H1 (cell line): ENCODE measurements around the gene GLB1L3. TPM values are rescaled to one million over a fixed set of nuclear protein-coding genes. Genes with fewer than 3 reads are reported as not detected.

Source experiments
- CTCF ChIA-PET: fragments of 300-600 bp; sonication (Branson Sonifier 250); formaldehyde crosslinking; loops from one replicate; lab custom pipeline; 2021; ENCODE audit not compliant: partially characterized antibody; lab: Charles Lee
- POLR2A ChIA-PET: fragments of 300-600 bp; sonication (Branson Sonifier 250); formaldehyde crosslinking; loops from one replicate; lab custom pipeline; 2021; ENCODE audit warnings: inconsistent platforms; ENCODE audit not compliant: partially characterized antibody; lab: Charles Lee
- DNase-seq, 2 experiments: peaks; one replicate each; pipeline versions ENCODE4 v3.0.0 to v3.0.0-alpha.2; 2010 to 2022; ENCODE audit warnings: low spot score in 2 of 2, low read depth in 1 of 2, mixed read lengths in 1 of 2
- FAIRE-seq: peaks from 2 replicates; lab custom pipeline; 2011; peaks lifted over from hg19 to GRCh38; lab: Jason Lieb, UNC
- H2AFZ ChIP-seq: 2 replicates; pipeline ENCODE4 v1.8.1; 2012; ENCODE audit warnings: low read length, inconsistent platforms
- H2AK5ac ChIP-seq: 2 replicates; pipeline ENCODE4 v1.6.1; 2013; ENCODE audit warnings: low read depth, low read length
- H2BK120ac ChIP-seq: replicated peaks from 2 replicates; pipeline ENCODE3; 2013; ENCODE audit warnings: low read depth, low read length, inconsistent platforms
- H2BK12ac ChIP-seq: 2 replicates; pipeline ENCODE4 v1.6.1; 2013; ENCODE audit warnings: low read depth, low read length
- H2BK15ac ChIP-seq: 2 replicates; pipeline ENCODE4 v1.6.1; 2013; ENCODE audit warnings: low read length
- H2BK20ac ChIP-seq: 2 replicates; pipeline ENCODE4 v1.6.1; 2013; ENCODE audit warnings: low read length
- H2BK5ac ChIP-seq: 2 replicates; pipeline ENCODE4 v1.6.1; 2013; ENCODE audit warnings: low read depth, low read length
- H3K14ac ChIP-seq: 2 replicates; pipeline ENCODE4 v1.6.1; 2013; ENCODE audit warnings: inconsistent platforms; ENCODE audit not compliant: insufficient read length
- H3K18ac ChIP-seq: 2 replicates; pipeline ENCODE4 v1.6.1; 2013; ENCODE audit warnings: low read length; ENCODE audit errors: extremely low read depth
- H3K23ac ChIP-seq: 2 replicates; pipeline ENCODE4 v1.6.1; 2013; ENCODE audit warnings: inconsistent platforms; ENCODE audit not compliant: insufficient read length
- H3K23me2 ChIP-seq: 2 replicates; pipeline ENCODE4 v1.6.1; 2013; ENCODE audit warnings: low read depth, low read length
- H3K27ac ChIP-seq: 2 replicates; pipeline ENCODE4 v1.6.1; 2011; ENCODE audit warnings: low read depth, low read length, inconsistent platforms
- H3K27me3 ChIP-seq, 4 experiments: replicated peaks in 1 of 4; 1 replicate in 1 of 4; 2 replicates in 3 of 4; pipeline versions ENCODE4 v1.6.1 to v1.8.1; 2011 to 2013; ENCODE audit warnings: low read length in 3 of 4, mild to moderate bottlenecking in 3 of 4, inconsistent platforms in 2 of 4, mixed read lengths in 2 of 4, moderate library complexity in 1 of 4; ENCODE audit not compliant: control insufficient read depth in 3 of 4, insufficient read depth in 3 of 4; ENCODE audit errors: extremely low read depth in 1 of 4
- H3K36me3 ChIP-seq, 4 experiments: 2 replicates each; pipeline versions ENCODE4 v1.6.1 to v1.8.1; 2011 to 2013; ENCODE audit warnings: mild to moderate bottlenecking in 4 of 4, low read length in 3 of 4, moderate library complexity in 2 of 4, control low read depth in 1 of 4, inconsistent platforms in 1 of 4; ENCODE audit not compliant: insufficient read depth in 4 of 4, control insufficient read depth in 2 of 4
- H3K4ac ChIP-seq: replicated peaks from 2 replicates; pipeline ENCODE3; 2013; ENCODE audit warnings: low read length, low read depth, mixed read lengths, inconsistent platforms; ENCODE audit not compliant: insufficient read length
- H3K4me1 ChIP-seq, 4 experiments: replicated peaks in 1 of 4; 1 replicate in 1 of 4; 2 replicates in 3 of 4; pipeline versions ENCODE4 v1.6.1 to v1.8.1; 2011 to 2013; ENCODE audit warnings: low read length in 3 of 4, inconsistent platforms in 2 of 4, mixed read lengths in 1 of 4; ENCODE audit not compliant: insufficient read depth in 4 of 4, control insufficient read depth in 3 of 4
- H3K4me2 ChIP-seq, 2 experiments: 2 replicates each; pipeline versions ENCODE4 v1.6.1 to v1.8.1; 2011 to 2013; ENCODE audit warnings: low read depth in 2 of 2, low read length in 2 of 2, control low read depth in 1 of 2, inconsistent platforms in 1 of 2, mild to moderate bottlenecking in 1 of 2; ENCODE audit not compliant: insufficient read depth in 1 of 2
- H3K4me3 ChIP-seq, 4 experiments: fragments of 200-600, 300-600 bp in 1 of 4; sonication (generic), shearing (Covaris generic), sonication (Bioruptor Twin) in 1 of 4; 2 replicates each; pipeline versions ENCODE4 v1.5.1 to v1.8.1; 2011 to 2016; ENCODE audit warnings: low read length in 4 of 4, low read depth in 3 of 4, control low read depth in 2 of 4, inconsistent platforms in 2 of 4, mild to moderate bottlenecking in 2 of 4, mixed read lengths in 1 of 4, moderate library complexity in 1 of 4; ENCODE audit not compliant: insufficient read depth in 2 of 4; ENCODE audit errors: extremely low read depth in 1 of 4
- H3K56ac ChIP-seq: replicated peaks from 2 replicates; pipeline ENCODE3; 2013; ENCODE audit warnings: low read depth, mild to moderate bottlenecking, mixed read lengths, low read length, inconsistent platforms; ENCODE audit not compliant: insufficient read length
- H3K79me1 ChIP-seq: 2 replicates; pipeline ENCODE4 v1.6.1; 2013; ENCODE audit warnings: low read depth, low read length, control low read depth
- H3K79me2 ChIP-seq, 2 experiments: 2 replicates each; pipeline versions ENCODE4 v1.6.1 to v1.8.1; 2012 to 2013; ENCODE audit warnings: low read length in 2 of 2, mild to moderate bottlenecking in 2 of 2, inconsistent platforms in 1 of 2; ENCODE audit not compliant: insufficient read depth in 2 of 2, control insufficient read depth in 1 of 2
- H3K9ac ChIP-seq, 4 experiments: replicated peaks in 1 of 4; 1 replicate in 1 of 4; 2 replicates in 3 of 4; pipeline versions ENCODE4 v1.6.1 to v1.8.1; 2011 to 2013; ENCODE audit warnings: low read depth in 3 of 4, low read length in 3 of 4, control low read depth in 2 of 4, mild to moderate bottlenecking in 2 of 4, moderate library complexity in 2 of 4, inconsistent platforms in 1 of 4; ENCODE audit errors: extremely low read depth in 1 of 4
- H3K9me3 ChIP-seq, 2 experiments: 2 replicates each; pipeline versions ENCODE4 v1.6.1 to v1.8.1; 2012 to 2013; ENCODE audit warnings: mild to moderate bottlenecking in 2 of 2, moderate library complexity in 2 of 2, control low read depth in 1 of 2, inconsistent platforms in 1 of 2, low read depth in 1 of 2, low read length in 1 of 2, mixed read lengths in 1 of 2; ENCODE audit not compliant: insufficient read depth in 2 of 2
- H4K20me1 ChIP-seq, 2 experiments: replicated peaks in 1 of 2; 2 replicates each; pipeline versions ENCODE3 to v1.8.1; 2011 to 2013; ENCODE audit warnings: inconsistent platforms in 2 of 2, low read length in 2 of 2, mild to moderate bottlenecking in 1 of 2; ENCODE audit not compliant: insufficient read depth in 2 of 2, control insufficient read depth in 1 of 2
- H4K5ac ChIP-seq: 2 replicates; pipeline ENCODE4 v1.6.1; 2013; ENCODE audit warnings: low read length, low read depth, mixed read lengths, inconsistent platforms; ENCODE audit not compliant: insufficient read length
- H4K8ac ChIP-seq: 2 replicates; pipeline ENCODE4 v1.8.0; 2013; ENCODE audit warnings: mild to moderate bottlenecking, moderate library complexity, low read length, inconsistent platforms; ENCODE audit not compliant: insufficient read depth; ENCODE audit errors: extremely low read depth
- H4K91ac ChIP-seq: replicated peaks from 2 replicates; pipeline ENCODE3; 2013; ENCODE audit warnings: low read length, mixed read lengths, inconsistent platforms; ENCODE audit not compliant: insufficient read length
- MAX ChIP-seq: IDR thresholded peaks from 2 replicates; pipeline ENCODE4 v1.6.1; 2012; ENCODE audit warnings: inconsistent platforms
- RAD21 ChIP-seq, 2 experiments: IDR thresholded peaks in 1 of 2; conservative IDR thresholded peaks in 1 of 2; 2 replicates each; pipeline ENCODE4 v1.6.1; 2011; ENCODE audit warnings: low read depth in 2 of 2, low read length in 2 of 2, improper control_type of control experiment in 1 of 2, inconsistent platforms in 1 of 2, mild to moderate bottlenecking in 1 of 2, moderate library complexity in 1 of 2
- SIN3A ChIP-seq, 2 experiments: IDR thresholded peaks in 1 of 2; conservative IDR thresholded peaks in 1 of 2; 2 replicates each; pipeline ENCODE4 v1.6.1; 2011 to 2012; ENCODE audit warnings: low read length in 2 of 2, improper control_type of control experiment in 1 of 2, low read depth in 1 of 2, mild to moderate bottlenecking in 1 of 2
- YY1 ChIP-seq: IDR thresholded peaks from 2 replicates; pipeline ENCODE4 v1.6.1; 2011; ENCODE audit warnings: low read depth, mild to moderate bottlenecking, low read length
- ZNF274 ChIP-seq: IDR thresholded peaks from 2 replicates; pipeline ENCODE4 v1.7.0; 2012; ENCODE audit warnings: low read length, borderline replicate concordance; ENCODE audit errors: extremely low read depth
- WGBS, 2 experiments: shearing (Covaris generic) in 1 of 2; methylation state at CpG; one replicate each; pipeline versions ENCODE4 v1.1.6 to v1.1.7; 2013 to 2015; ENCODE audit warnings: low lambda C conversion rate in 2 of 2, mixed read lengths in 2 of 2, inconsistent platforms in 1 of 2, low coverage in 1 of 2, missing lambda C conversion rate in 1 of 2; ENCODE audit not compliant: insufficient replicate concordance in 2 of 2, insufficient coverage in 1 of 2, insufficient read length in 1 of 2; ENCODE audit errors: extremely low coverage in 1 of 2, missing lambda C conversion rate in 1 of 2; 5-methylcytosine and 5-hydroxymethylcytosine counted together
- polyA plus RNA-seq, 7 experiments: library from polyadenylated mRNA; depleted of rRNA in 3 of 7; stranded (reverse) in 5 of 7; unstranded in 2 of 7; fragments of >200 nt in 5 of 7; fragments of 200-250 nt in 2 of 7; gene quantifications; 1 replicate in 5 of 7; 2 replicates in 1 of 7; 4 replicates in 1 of 7; pipeline versions ENCODE4 v1.2.1 to v1.2.3, GENCODE V29; 2011 to 2013; ENCODE audit warnings: missing spikeins in 2 of 7, mixed read lengths in 2 of 7
- total RNA-seq: library from RNA; stranded (reverse); fragmentation: NEBNext Ultra II Directional; extraction: Animal tissue kit (Norgen Biotek cat#: 25700); gene quantifications from 2 replicates; pipeline ENCODE4 v1.2.1, GENCODE V29; 2021
- TF ChIP-seq, protein P1 (sequence below): IDR thresholded peaks from 2 replicates; pipeline ENCODE4 v1.6.1; 2011; ENCODE audit warnings: low read depth, mild to moderate bottlenecking, low read length; ENCODE audit not compliant: insufficient read depth
- TF ChIP-seq, protein P2 (sequence below), 3 experiments: IDR thresholded peaks; 1 replicate in 2 of 3; 2 replicates in 1 of 3; pipeline versions ENCODE4 v1.5.1 to v1.6.1; 2011; ENCODE audit warnings: low read length in 3 of 3, mild to moderate bottlenecking in 3 of 3, inconsistent platforms in 2 of 3, low read depth in 1 of 3, moderate library complexity in 1 of 3; ENCODE audit not compliant: insufficient read depth in 1 of 3; ENCODE audit errors: control extremely low read depth in 1 of 3

The GLB1L3 gene
- total and polyA plus RNA-seq, 2 of the 8 experiments (the other 6 are each of a cell fraction or from before 2014, with no cell fraction given) = 14.9 to 33.2 TPM

DNA sequence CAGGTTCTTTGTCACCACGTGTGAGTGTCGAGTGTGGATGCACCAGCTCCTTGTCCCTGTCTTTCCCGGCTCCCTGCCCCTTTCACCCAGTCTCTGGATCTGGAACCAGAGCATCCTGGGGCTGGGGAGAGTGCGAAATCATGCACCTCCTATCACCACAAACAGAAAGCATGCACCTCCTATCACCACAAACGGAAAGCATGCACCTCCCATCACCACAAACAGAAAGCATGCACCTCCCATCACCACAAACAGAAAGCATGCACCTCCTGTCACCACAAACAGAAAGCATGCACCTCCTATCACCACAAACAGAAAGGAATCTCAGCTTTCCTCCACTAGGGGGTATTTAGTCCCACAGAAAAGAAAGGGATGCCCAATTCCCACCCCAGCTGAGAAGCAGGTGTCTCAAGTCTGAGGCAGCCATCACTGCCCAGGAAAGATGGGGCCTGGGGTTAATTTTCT, 5.9 kb upstream of the GLB1L3 start:
- Histone ChIP-seq H3K79me2 (peaks cover 3 to 80% of the 10 kb centered on the region in 2 experiments; a peak in 3 of 4 replicates), H3K18ac (peak overlapping the region; percentile 57; the same call in 1 of the 2 replicates), H2BK20ac (peak overlapping the region; percentile 2; the same call in 1 of the 2 replicates), H3K79me1 (peaks cover 3% of the 10 kb centered on the region; the same call in 1 of the 2 replicates), H4K91ac (peak overlapping the region; percentile 20), H3K27me3 (no peaks in the 10 kb centered on the region; a peak in 1 of 7 replicates), H2BK120ac (no peak overlapping the region), H2BK5ac (peak overlapping the region; percentile 81; the same call in 1 of the 2 replicates), H3K9me3 (no peaks in the 10 kb centered on the region), H4K8ac (no peak overlapping the region), H2BK15ac (peak overlapping the region; percentile 62), H4K5ac (no peak overlapping the region), H2BK12ac (peak overlapping the region; percentile 52; the same call in 1 of the 2 replicates), H4K20me1 (no peaks in the 10 kb centered on the region), H3K14ac (no peak overlapping the region), H3K23ac (no peak overlapping the region), H3K36me3 (no peaks in the 10 kb centered on the region), H2AFZ (no peak overlapping the region), H3K4me3 (no peak overlapping the region), H3K56ac (no peak overlapping the region), H3K27ac (no peak overlapping the region), H3K9ac (no peak overlapping the region), H3K4ac (no peak overlapping the region), H2AK5ac (peak overlapping the region; percentile 91; the same call in 1 of the 2 replicates), H3K4me2 (no peak overlapping the region), H3K4me1 (peaks cover 17 to 36% (median 21%) of the 10 kb centered on the region in 4 experiments), H3K23me2 (peaks cover 3% of the 10 kb centered on the region)
- FAIRE-seq = peak; percentile 75
- 64% methylated on average over 5 of the region's 5 CpGs; no CpG with 5 or more reads in 1 of the 2 experiments for WGBS, 2 experiments
- ChIA-PET POLR2A (interaction anchor here (0.6 to 1.3 kb wide), 5 partner anchors 13 to 191 kb away, joined by 3 to 4 read pairs (median 3); partner anchors contain the start of gene ACAD8), CTCF (interaction anchor here (0.7 to 12.0 kb wide), 10 partner anchors 7 to 599 kb away, joined by 3 to 114 read pairs (median 4); no protein-coding TSS in a partner anchor)
- no peak for DNase-seq
- TF ChIP-seq, protein P1, sequence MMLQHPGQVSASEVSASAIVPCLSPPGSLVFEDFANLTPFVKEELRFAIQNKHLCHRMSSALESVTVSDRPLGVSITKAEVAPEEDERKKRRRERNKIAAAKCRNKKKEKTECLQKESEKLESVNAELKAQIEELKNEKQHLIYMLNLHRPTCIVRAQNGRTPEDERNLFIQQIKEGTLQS = no peak
- TF ChIP-seq YY1 (peak; percentile 72), MAX (peak; percentile 78), SIN3A (conservative IDR thresholded peaks at IDR 0.05 in 1 of 2, IDR thresholded peaks at IDR 0.05 in 1 of 2; ENCODE audit: low read depth in 1 of 2, low read length in 2 of 2) (0 out of 4 replicates have a peak, but pooled peaks have one; percentile 64 to 65), RAD21 (IDR thresholded peaks at IDR 0.05 in 1 of 2, conservative IDR thresholded peaks at IDR 0.05 in 1 of 2; ENCODE audit: low read depth in 2 of 2, low read length in 2 of 2) (peak; percentile 47 to 59), ZNF274 (no peak)
- TF ChIP-seq, protein P2, sequence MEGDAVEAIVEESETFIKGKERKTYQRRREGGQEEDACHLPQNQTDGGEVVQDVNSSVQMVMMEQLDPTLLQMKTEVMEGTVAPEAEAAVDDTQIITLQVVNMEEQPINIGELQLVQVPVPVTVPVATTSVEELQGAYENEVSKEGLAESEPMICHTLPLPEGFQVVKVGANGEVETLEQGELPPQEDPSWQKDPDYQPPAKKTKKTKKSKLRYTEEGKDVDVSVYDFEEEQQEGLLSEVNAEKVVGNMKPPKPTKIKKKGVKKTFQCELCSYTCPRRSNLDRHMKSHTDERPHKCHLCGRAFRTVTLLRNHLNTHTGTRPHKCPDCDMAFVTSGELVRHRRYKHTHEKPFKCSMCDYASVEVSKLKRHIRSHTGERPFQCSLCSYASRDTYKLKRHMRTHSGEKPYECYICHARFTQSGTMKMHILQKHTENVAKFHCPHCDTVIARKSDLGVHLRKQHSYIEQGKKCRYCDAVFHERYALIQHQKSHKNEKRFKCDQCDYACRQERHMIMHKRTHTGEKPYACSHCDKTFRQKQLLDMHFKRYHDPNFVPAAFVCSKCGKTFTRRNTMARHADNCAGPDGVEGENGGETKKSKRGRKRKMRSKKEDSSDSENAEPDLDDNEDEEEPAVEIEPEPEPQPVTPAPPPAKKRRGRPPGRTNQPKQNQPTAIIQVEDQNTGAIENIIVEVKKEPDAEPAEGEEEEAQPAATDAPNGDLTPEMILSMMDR (IDR thresholded peaks at IDR 0.05; ENCODE audit: control extremely low read depth in 1 of 3, insufficient read depth in 1 of 3, low read depth in 1 of 3, low read length in 3 of 3) = peak in 2 of 3 experiments; percentile 36 to 60; a peak in 3 of 4 replicates
